ENCODE results near the gene TRMT5. TPM values are rescaled to one million over a fixed set of nuclear protein-coding genes. Genes with fewer than 3 reads are reported as not detected.

TRMT5 gene
- total and polyA plus RNA-seq, 4 donors = 11.4 to 21.6 (median 19.6) TPM

GRCh38 chr14:60986500-60986899 is 5.6 kb upstream of the TRMT5 start:
- DNase-seq (ENCODE audit: low read depth in 4 of 6, low spot score in 6 of 6) = no peak
- peaks cover 21% of the 10 kb centered on the region for H3K36me3 ChIP-seq (ENCODE audit: control insufficient read depth, insufficient read depth, low read length)
- WGBS (ENCODE audit: insufficient coverage) = no CpG with 5 or more reads among the region's 2 CpGs

DNA sequence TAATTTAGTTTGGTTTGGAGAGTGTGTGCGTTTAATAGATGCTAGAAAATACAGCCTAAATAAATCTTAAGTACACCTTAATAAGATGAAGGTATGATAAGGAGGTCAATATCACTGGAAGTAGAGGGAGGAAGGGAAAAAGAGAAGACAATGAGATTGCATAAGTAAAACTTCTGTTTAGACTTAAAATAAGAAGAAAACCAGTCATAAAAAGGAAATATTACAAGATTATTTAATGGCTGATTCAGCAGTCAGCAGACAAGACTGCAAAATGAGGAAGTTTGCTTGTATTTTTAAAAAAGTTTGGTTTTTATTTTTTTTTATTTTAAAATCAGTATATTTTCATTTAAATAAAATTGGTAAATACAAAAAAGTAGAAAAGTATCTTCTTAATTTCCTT is 3.3 kb upstream of the TRMT5 start:
- no peaks in the 10 kb centered on the region for H3K27me3 ChIP-seq (ENCODE audit: control insufficient read depth, insufficient read depth, low read length)
- DNase-seq (ENCODE audit: low read depth in 4 of 6, low spot score in 6 of 6) = no peak
- H3K4me1 ChIP-seq (ENCODE audit: control insufficient read depth, insufficient read depth, low read length) = no peaks in the 10 kb centered on the region
- no CpG with 5 or more reads among the region's 1 CpG for WGBS (ENCODE audit: insufficient coverage)
- no peaks in the 10 kb centered on the region for H3K9me3 ChIP-seq (ENCODE audit: control insufficient read depth, insufficient read depth, low read length)
- no peak overlapping the region for H3K27ac ChIP-seq (ENCODE audit: low read depth, low read length)
- no peak overlapping the region for H3K4me3 ChIP-seq (ENCODE audit: low read depth, low read length)
- H3K36me3 ChIP-seq (ENCODE audit: control insufficient read depth, insufficient read depth, low read length) = peaks cover 7% of the 10 kb centered on the region

More at GRCh38 chr14:60986500-60986899, 5.6 kb upstream of the TRMT5 start:
- Histone ChIP-seq H3K4me1 (ENCODE audit: control insufficient read depth, insufficient read depth, low read length) (no peaks in the 10 kb centered on the region), H3K4me3 (ENCODE audit: low read depth, low read length) (no peak overlapping the region), H3K9me3 (ENCODE audit: control insufficient read depth, insufficient read depth, low read length) (no peaks in the 10 kb centered on the region), H3K27ac (ENCODE audit: low read depth, low read length) (no peak overlapping the region), H3K27me3 (ENCODE audit: control insufficient read depth, insufficient read depth, low read length) (no peaks in the 10 kb centered on the region)

- WGBS (ENCODE audit: insufficient coverage) = no CpG with 5 or more reads among the region's 12 CpGs
- Histone ChIP-seq H3K4me3 (ENCODE audit: low read depth, low read length) (peak overlapping the region; percentile 94), H3K36me3 (ENCODE audit: control insufficient read depth, insufficient read depth, low read length) (peaks cover 5% of the 10 kb centered on the region), H3K4me1 (ENCODE audit: control insufficient read depth, insufficient read depth, low read length) (no peaks in the 10 kb centered on the region), H3K27me3 (ENCODE audit: control insufficient read depth, insufficient read depth, low read length) (no peaks in the 10 kb centered on the region), H3K27ac (ENCODE audit: low read depth, low read length) (peak overlapping the region; percentile 92), H3K9me3 (ENCODE audit: control insufficient read depth, insufficient read depth, low read length) (no peaks in the 10 kb centered on the region)
- DNase-seq (ENCODE audit: low read depth in 4 of 6, low spot score in 6 of 6) = peak in 3 of 6 donors; percentile 8 to 16 (median 12)
Observed at GRCh38 chr14:60981633-60982455, 965 bp upstream of the TRMT5 start.

- H3K36me3 ChIP-seq (ENCODE audit: control insufficient read depth, insufficient read depth, low read length) = peaks cover 3% of the 10 kb centered on the region
- peak in 2 of 6 donors; percentile 15 to 40 for DNase-seq (ENCODE audit: low read depth in 4 of 6, low spot score in 6 of 6)
- no peak overlapping the region for H3K4me3 ChIP-seq (ENCODE audit: low read depth, low read length)
- no peaks in the 10 kb centered on the region for H3K9me3 ChIP-seq (ENCODE audit: control insufficient read depth, insufficient read depth, low read length)
- no CpG with 5 or more reads among the region's 2 CpGs for WGBS (ENCODE audit: insufficient coverage)
- no peak overlapping the region for H3K27ac ChIP-seq (ENCODE audit: low read depth, low read length)
- no peaks in the 10 kb centered on the region for H3K4me1 ChIP-seq (ENCODE audit: control insufficient read depth, insufficient read depth, low read length)
- H3K27me3 ChIP-seq (ENCODE audit: control insufficient read depth, insufficient read depth, low read length) = no peaks in the 10 kb centered on the region
Observed at GRCh38 chr14:60977847-60978246, 3.0 kb downstream of the TRMT5 start.

- Histone ChIP-seq H3K4me3 (ENCODE audit: low read depth, low read length) (no peak overlapping the region), H3K27ac (ENCODE audit: low read depth, low read length) (no peak overlapping the region), H3K27me3 (ENCODE audit: control insufficient read depth, insufficient read depth, low read length) (no peaks in the 10 kb centered on the region), H3K4me1 (ENCODE audit: control insufficient read depth, insufficient read depth, low read length) (no peaks in the 10 kb centered on the region), H3K9me3 (ENCODE audit: control insufficient read depth, insufficient read depth, low read length) (no peaks in the 10 kb centered on the region), H3K36me3 (ENCODE audit: control insufficient read depth, insufficient read depth, low read length) (peaks cover 7% of the 10 kb centered on the region)
- no peak for DNase-seq (ENCODE audit: low read depth in 4 of 6, low spot score in 6 of 6)
- WGBS (ENCODE audit: insufficient coverage) = 33% methylated on average over 2 of the region's 2 CpGs
Observed at GRCh38 chr14:60975551-60975950, 5.3 kb downstream of the TRMT5 start.

DNA sequence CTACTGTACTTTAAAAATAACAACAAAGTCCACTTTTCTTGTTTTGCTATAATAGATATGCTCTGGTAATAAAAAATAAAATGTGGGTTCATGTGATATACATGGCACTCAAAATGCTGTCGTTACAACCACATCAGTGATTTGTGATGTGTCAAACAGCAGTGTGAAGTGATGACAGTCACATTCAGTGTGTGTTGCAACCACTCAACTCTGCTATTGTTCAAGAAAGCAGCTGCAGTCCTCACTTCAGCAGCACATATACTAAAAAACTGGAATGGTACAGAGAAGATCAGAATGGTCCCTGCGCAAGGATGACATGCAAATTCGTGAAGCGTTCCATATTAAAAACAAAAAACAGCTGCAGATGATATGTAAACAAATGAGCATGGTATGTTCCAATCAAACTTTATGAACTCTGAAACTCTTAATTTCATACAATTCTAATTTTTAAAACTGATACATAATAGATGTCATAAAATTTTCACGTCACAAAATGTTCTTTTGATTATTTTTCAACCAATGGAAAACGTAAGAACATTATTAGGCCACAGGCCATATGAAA is 6.7 kb downstream of the TRMT5 start:
- Histone ChIP-seq H3K4me3 (ENCODE audit: low read depth, low read length) (no peak overlapping the region), H3K27me3 (ENCODE audit: control insufficient read depth, insufficient read depth, low read length) (no peaks in the 10 kb centered on the region), H3K9me3 (ENCODE audit: control insufficient read depth, insufficient read depth, low read length) (no peaks in the 10 kb centered on the region), H3K4me1 (ENCODE audit: control insufficient read depth, insufficient read depth, low read length) (no peaks in the 10 kb centered on the region), H3K27ac (ENCODE audit: low read depth, low read length) (no peak overlapping the region), H3K36me3 (ENCODE audit: control insufficient read depth, insufficient read depth, low read length) (peaks cover 7% of the 10 kb centered on the region)
- no CpG with 5 or more reads among the region's 6 CpGs for WGBS (ENCODE audit: insufficient coverage)
- no peak for DNase-seq (ENCODE audit: low read depth in 4 of 6, low spot score in 6 of 6)

GRCh38 chr14:60973070-60973469 is 7.8 kb downstream of the TRMT5 start:
- H3K9me3 ChIP-seq (ENCODE audit: control insufficient read depth, insufficient read depth, low read length) = no peaks in the 10 kb centered on the region
- DNase-seq (ENCODE audit: low read depth in 4 of 6, low spot score in 6 of 6) = no peak
- no peaks in the 10 kb centered on the region for H3K4me1 ChIP-seq (ENCODE audit: control insufficient read depth, insufficient read depth, low read length)
- H3K36me3 ChIP-seq (ENCODE audit: control insufficient read depth, insufficient read depth, low read length) = peaks cover 7% of the 10 kb centered on the region
- H3K4me3 ChIP-seq (ENCODE audit: low read depth, low read length) = no peak overlapping the region
- no peaks in the 10 kb centered on the region for H3K27me3 ChIP-seq (ENCODE audit: control insufficient read depth, insufficient read depth, low read length)
- no peak overlapping the region for H3K27ac ChIP-seq (ENCODE audit: low read depth, low read length)
- 80% methylated on average over 1 of the region's 3 CpGs for WGBS (ENCODE audit: insufficient coverage)

DNA sequence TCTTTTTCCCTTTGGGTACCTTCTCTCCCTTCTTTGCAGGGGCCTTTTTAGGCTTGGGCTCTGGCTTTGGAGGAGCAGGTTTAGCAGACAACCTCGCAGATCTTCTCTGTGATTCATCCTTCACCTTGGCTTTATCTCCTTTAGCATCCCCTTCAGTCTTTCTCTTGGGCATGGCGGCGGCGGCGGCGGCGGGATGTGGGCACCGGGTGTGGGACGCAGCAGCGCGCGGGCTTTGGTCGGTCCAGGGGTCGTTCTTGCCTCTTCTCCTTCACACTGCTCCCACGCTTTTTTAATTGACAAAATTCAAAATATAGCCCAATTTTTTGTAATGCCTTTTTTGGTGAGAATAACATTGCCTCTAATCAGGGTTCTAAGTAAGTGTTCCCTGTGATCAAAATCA is 8.6 kb downstream of the TRMT5 start:
- no peak overlapping the region for H3K4me3 ChIP-seq (ENCODE audit: low read depth, low read length)
- WGBS (ENCODE audit: insufficient coverage) = 97% methylated on average over 7 of the region's 15 CpGs
- H3K27ac ChIP-seq (ENCODE audit: low read depth, low read length) = no peak overlapping the region
- no peaks in the 10 kb centered on the region for H3K4me1 ChIP-seq (ENCODE audit: control insufficient read depth, insufficient read depth, low read length)
- no peak for DNase-seq (ENCODE audit: low read depth in 4 of 6, low spot score in 6 of 6)
- no peaks in the 10 kb centered on the region for H3K9me3 ChIP-seq (ENCODE audit: control insufficient read depth, insufficient read depth, low read length)
- H3K27me3 ChIP-seq (ENCODE audit: control insufficient read depth, insufficient read depth, low read length) = no peaks in the 10 kb centered on the region
- peaks cover 7% of the 10 kb centered on the region for H3K36me3 ChIP-seq (ENCODE audit: control insufficient read depth, insufficient read depth, low read length)

- no peak for DNase-seq (ENCODE audit: low read depth in 4 of 6, low spot score in 6 of 6)
- H3K4me3 ChIP-seq (ENCODE audit: low read depth, low read length) = no peak overlapping the region
- no peaks in the 10 kb centered on the region for H3K9me3 ChIP-seq (ENCODE audit: control insufficient read depth, insufficient read depth, low read length)
- no peak overlapping the region for H3K27ac ChIP-seq (ENCODE audit: low read depth, low read length)
- no CpG with 5 or more reads among the region's 2 CpGs for WGBS (ENCODE audit: insufficient coverage)
- H3K36me3 ChIP-seq (ENCODE audit: control insufficient read depth, insufficient read depth, low read length) = peaks cover 7% of the 10 kb centered on the region
- H3K4me1 ChIP-seq (ENCODE audit: control insufficient read depth, insufficient read depth, low read length) = no peaks in the 10 kb centered on the region
- no peaks in the 10 kb centered on the region for H3K27me3 ChIP-seq (ENCODE audit: control insufficient read depth, insufficient read depth, low read length)
Observed at GRCh38 chr14:60971271-60971670, 9.6 kb downstream of the TRMT5 start.

DNA sequence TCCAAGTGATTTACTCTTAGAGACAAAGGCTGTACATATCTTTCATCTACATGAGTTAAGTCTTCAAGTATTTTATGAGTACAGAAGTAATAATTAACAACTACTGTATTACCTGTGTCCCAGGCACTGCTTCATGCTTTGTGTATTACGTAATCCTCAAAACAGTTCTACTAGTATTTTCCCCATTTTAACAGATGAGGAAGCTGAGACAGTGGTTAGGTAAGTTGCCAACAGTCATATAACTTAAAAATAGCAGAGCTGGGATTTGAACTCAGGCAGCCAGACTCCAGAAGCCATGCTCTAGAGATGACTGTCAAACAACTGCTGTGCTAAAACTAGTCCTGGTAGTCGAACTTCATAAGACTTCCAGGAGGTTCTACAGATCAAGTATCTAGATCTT is 10.7 kb downstream of the TRMT5 start:
- H3K4me1 ChIP-seq (ENCODE audit: control insufficient read depth, insufficient read depth, low read length) = no peaks in the 10 kb centered on the region
- no peak for DNase-seq (ENCODE audit: low read depth in 4 of 6, low spot score in 6 of 6)
- peaks cover 7% of the 10 kb centered on the region for H3K36me3 ChIP-seq (ENCODE audit: control insufficient read depth, insufficient read depth, low read length)
- H3K4me3 ChIP-seq (ENCODE audit: low read depth, low read length) = no peak overlapping the region
- no peaks in the 10 kb centered on the region for H3K27me3 ChIP-seq (ENCODE audit: control insufficient read depth, insufficient read depth, low read length)
- H3K27ac ChIP-seq (ENCODE audit: low read depth, low read length) = no peak overlapping the region
- H3K9me3 ChIP-seq (ENCODE audit: control insufficient read depth, insufficient read depth, low read length) = no peaks in the 10 kb centered on the region
- WGBS (ENCODE audit: insufficient coverage) = no CpG with 5 or more reads among the region's 2 CpGs
